HG02943 (cell line): Measurements from ENCODE around the gene LHX1.

Experiments
- ATAC-seq: cut with Tn5 transposase; IDR thresholded peaks from one replicate; pipeline ENCODE4 v1.9.1; 2021; ENCODE audit warnings: mild to moderate bottlenecking, low read depth, moderate library complexity; ENCODE audit not compliant: unreplicated experiment

Gene LHX1

GRCh38 chr17:36937959-36938565 lies 787 bp downstream of the LHX1 start:
- ATAC-seq: no peak

GRCh38 chr17:36938566-36939051 lies 1.3 kb downstream of the LHX1 start:
- no peak for ATAC-seq

DNA sequence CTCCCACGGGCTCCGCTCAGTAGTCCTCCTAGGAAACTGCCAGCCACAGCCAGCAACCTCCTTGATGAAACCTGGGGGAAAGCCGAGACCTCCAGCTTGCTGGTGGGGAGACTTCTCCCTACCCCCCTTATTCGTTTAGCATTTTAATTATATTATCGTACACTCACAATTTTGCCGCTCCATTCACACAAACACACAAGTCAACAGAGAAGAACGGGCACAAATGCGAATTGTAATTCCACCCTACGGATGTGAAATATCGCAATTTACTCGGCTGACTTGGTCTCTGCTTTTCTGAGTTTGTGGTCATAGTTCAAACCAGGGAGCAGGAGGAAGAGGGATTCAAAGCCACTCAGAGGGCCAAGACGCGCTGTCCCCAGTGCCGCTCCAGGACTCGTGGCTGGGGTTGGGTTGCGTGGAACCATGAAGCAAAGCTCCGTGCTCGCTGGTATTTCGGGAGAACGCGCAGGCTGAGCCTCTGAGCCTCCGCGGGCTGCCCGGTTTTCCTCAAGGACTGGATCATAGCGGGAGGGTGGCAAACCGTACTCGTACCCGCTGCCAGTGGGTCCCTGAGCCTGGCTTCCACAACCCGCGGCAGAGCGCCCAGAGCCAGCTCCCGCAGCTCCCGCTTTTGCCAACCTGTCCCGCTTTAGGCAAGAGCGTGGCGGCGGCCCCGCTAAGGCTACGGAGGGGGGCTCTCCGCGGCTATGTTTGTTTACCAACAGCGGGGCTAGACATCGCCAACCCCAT lies 2.0 kb downstream of the LHX1 start:
- ATAC-seq: no peak

GRCh38 chr17:36939802-36940312 lies 2.6 kb downstream of the LHX1 start:
- no peak for ATAC-seq

DNA sequence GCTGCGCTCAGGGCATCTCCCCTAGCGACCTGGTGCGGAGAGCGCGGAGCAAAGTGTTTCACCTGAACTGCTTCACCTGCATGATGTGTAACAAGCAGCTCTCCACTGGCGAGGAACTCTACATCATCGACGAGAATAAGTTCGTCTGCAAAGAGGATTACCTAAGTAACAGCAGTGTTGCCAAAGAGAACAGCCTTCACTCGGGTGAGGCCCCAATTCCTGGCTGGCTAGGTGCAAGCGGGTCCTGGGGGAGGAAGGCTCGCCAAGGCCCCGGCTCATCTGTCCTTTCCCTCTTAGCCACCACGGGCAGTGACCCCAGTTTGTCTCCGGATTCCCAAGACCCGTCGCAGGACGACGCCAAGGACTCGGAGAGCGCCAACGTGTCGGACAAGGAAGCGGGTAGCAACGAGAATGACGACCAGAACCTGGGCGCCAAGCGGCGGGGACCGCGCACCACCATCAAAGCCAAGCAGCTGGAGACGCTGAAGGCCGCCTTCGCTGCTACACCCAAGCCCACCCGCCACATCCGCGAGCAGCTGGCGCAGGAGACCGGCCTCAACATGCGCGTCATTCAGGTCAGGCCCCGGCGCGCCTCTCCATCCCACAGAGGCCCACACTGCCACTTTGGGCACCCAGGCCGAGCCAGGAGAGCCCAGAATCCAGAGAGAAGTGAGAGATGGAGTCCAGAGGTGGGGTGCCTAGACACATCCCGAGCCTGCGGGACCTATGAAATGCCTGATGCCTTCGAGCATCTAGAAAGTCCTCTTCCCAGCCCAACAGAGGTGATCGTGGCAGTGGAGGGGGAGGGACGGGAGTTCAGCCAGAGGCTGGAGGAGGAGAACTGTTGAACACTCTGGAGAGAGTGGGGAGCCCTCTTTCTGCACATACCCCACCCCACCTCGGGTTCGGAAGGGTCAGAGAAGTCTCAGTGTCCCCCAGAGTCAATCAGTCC lies 3.3 kb downstream of the LHX1 start:
- ATAC-seq: no peak

DNA sequence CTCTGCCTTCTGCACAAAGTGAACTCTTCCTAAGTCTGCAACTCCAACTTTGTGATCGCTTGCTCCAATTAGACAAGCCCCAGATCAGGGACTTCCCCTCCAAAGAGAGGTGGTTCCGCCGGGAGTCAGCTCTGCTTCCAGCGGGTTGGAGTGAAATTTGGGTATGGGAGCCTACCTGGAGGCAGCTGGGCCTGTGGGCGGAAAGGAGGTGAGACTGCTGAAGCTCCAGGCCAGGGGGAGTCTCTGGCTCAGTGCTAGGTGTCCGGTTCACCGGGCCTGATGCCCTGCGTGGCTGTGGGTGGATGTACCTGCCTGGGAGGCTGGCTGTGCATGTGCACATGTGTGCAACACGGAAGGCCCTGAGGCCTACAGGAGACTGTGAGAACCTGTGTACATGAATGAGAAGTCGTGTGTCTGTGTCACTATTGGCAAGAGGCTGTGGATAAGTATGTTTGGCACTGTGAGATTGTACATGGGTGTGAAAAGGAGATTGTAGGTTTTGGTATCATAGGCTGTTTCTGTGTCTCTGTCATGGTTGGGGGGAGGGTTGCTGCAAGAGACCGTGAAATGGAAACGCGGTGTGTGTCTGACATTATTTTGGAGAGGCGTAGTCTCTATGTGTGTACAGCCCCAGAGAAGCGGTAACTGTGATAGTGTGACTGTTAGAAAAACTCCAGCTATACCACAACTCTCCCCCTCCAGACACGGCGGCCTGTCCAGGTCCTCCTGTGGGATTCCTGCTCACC lies 4.2 kb downstream of the LHX1 start:
- ATAC-seq: no peak

DNA sequence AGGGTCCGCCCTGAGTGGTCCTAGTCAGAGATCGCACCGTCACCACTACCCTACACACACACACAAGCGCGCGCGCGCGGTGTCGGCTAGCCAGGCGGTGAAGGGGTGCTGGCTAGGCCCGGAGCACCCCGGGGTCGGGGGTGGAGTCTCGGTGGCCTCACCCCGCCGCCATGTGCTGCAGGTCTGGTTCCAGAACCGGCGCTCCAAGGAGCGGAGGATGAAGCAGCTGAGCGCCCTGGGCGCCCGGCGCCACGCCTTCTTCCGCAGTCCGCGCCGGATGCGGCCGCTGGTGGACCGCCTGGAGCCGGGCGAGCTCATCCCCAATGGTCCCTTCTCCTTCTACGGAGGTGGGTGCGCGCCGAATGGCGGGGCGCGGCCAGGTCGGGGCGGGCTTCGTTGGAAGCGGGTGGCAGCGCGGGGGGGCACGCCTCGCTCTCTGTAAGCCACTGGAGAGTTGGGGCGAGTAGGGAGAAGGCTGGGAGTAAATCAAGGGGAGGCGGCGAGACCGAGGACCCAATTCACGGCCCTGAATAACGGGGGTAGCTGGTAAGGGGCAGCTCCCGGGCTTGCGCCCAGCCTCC lies 4.8 kb downstream of the LHX1 start:
- ATAC-seq: no peak

DNA sequence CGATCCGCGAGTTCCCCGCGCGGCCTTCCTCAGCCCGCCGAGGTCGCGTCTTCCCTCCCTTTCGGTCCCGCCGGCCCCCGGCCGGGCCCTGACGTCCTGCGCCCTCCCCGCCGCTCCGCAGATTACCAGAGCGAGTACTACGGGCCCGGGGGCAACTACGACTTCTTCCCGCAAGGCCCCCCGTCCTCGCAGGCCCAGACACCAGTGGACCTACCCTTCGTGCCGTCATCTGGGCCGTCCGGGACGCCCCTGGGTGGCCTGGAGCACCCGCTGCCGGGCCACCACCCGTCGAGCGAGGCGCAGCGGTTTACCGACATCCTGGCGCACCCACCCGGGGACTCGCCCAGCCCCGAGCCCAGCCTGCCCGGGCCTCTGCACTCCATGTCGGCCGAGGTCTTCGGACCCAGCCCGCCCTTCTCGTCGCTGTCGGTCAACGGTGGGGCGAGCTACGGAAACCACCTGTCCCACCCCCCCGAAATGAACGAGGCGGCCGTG lies 5.4 kb downstream of the LHX1 start:
- no peak for ATAC-seq

- no peak for ATAC-seq
Measured at GRCh38 chr17:36943250-36944191, 6.2 kb downstream of the LHX1 start.

DNA sequence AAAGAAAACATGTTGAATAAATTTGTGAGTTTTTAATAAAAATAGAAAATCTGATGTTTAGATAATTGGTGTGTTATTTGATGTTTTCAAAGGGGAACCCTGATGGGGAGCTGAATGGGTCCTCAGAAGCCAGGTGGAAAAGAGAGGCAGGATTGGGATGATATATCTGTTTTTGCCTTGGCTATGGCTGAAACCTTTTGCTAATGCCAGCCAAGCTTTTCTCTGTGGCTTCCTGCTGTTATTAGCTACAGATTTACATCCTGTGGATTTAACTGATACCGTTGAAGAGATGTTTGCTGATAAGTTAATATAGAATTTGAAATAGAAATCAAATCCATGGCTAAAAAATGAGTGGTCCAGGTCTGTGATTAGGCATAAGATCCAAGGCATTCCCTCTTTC lies 7.3 kb downstream of the LHX1 start:
- ATAC-seq: no peak

- ATAC-seq: no peak
Measured at GRCh38 chr17:36945140-36945539, 7.9 kb downstream of the LHX1 start.

- no peak for ATAC-seq
Measured at GRCh38 chr17:36945959-36946725, 8.9 kb downstream of the LHX1 start.

- no peak for ATAC-seq
Measured at GRCh38 chr17:36946726-36947091, 9.4 kb downstream of the LHX1 start.

DNA sequence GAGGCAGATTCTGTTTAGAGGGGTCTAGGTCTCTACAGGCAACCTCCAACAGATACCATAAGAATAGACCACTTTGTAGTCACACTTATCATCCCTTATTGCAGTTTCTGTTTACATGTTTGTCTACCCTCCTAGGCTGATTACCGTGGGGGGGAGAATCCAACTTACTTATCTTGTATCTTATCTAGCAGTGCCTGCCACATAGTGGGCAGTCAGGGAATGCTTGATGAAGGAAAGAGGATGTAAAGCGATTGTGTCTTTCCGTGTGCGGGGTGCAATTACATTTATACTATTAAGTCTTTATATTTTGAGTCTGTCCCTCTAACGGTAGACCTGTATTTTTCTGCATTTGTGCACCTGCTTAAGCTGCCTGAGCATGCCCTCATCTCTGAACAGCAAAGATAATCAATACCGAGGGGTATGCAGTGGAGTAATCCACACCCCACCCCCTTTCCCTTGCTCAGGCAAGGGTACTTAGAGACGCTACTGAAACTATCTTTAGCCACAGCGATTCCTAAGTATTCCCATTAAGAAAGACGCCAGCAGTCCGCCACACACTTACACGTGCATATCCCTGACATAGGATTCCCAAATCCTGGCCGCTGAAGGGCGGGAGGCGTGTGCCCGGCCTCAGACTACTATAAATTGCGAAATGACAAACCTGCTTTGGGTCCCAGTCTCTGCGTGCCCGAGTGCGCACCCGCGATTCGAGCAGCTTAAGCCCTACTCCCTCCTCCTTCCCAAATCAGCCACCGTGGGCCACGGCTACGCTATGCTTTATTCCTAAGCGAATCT lies 10.8 kb downstream of the LHX1 start:
- no peak for ATAC-seq

DNA sequence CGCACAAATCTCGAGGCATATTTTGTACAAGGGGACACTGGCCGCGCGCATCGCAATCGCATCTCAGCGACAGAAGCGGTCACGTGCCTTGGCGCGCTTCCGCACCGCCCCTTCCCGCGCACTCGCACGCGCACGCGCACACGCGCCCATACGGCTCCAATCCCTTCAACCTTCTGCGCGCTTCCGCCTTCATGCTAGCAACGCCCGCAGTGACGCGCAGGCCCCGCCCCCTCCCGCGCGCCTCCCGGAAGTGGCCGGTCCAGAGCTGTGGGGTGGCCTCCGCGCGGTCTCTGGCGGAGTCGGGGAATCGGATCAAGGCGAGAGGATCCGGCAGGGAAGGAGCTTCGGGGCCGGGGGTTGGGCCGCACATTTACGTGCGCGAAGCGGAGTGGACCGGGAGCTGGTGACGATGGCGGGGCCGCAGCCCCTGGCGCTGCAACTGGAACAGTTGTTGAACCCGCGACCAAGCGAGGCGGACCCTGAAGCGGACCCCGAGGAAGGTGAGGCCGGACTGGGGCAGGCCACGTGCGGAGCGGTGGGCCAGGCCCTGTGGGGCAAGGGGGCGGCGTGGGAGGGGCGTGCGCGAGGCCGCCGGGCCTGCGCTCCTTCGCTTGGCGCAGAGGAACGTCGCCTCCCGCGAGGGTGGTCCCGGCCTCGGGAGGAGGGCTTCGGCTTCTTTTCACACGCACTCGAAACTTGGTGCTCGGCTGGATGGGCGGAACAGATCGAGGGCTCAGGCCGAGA lies 11.6 kb downstream of the LHX1 start, which contains the start of gene AATF:
Gene AATF, plus strand, starts transcription at position 238 of the 744 bp plus-strand sequence. Its CDS starts 172 bp downstream, at position 410.
- ATAC-seq: peak; percentile 86

DNA sequence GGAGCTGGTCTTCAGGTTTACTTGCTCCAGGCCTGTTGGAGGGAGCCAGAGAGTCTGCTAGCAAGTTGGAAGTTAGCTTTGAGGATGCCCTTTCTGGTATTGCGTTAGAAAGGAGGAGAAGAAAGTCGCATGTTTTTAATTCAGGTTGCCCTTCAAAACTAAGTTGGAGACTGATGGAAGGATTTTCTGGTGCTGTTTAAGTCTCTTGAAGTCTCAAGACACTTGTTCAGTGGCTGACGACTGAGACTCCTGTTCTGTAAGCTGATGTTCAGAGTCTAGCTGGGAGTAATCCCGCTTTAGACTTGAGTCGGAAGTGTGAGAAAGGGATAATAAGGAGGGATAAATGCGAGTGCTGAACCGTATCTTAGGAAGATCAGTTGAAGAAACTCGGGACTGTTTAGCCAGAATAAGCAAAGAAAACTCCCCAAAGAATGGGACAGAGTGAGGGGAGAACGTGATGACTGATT lies 12.2 kb downstream of the LHX1 start:
- no peak for ATAC-seq
